Esophagus muscularis mucosa (tissue), 4 donors: ENCODE results near the gene SYTL1.

ENCODE experiments used
- EP300 ChIP-seq: sonication (generic); formaldehyde crosslinking; IDR thresholded peaks from one replicate; pipeline ENCODE4 v1.6.1; 2017; ENCODE audit warnings: antibody characterized with exemption
- POLR2A ChIP-seq: fragments of 450-650 bp; IDR thresholded peaks from one replicate; pipeline ENCODE4 v1.6.1; 2017; ENCODE audit warnings: antibody characterized with exemption, moderate library complexity, mild to moderate bottlenecking, low read depth
- POLR2AphosphoS5 ChIP-seq, 2 donors: sonication (generic); formaldehyde crosslinking; IDR thresholded peaks; one replicate each; pipeline ENCODE4 v1.6.1; 2017; ENCODE audit warnings: antibody characterized with exemption in 2 of 2
- TF ChIP-seq, protein P1 (sequence below), 3 experiments: fragments of 200-600 bp in 2 of 3; fragments of 450-650 bp in 1 of 3; sonication (generic) in 2 of 3; IDR thresholded peaks; one replicate each; pipeline ENCODE4 v1.5.1; 2017 to 2019; ENCODE audit warnings: antibody characterized with exemption in 3 of 3, mild to moderate bottlenecking in 2 of 3, moderate library complexity in 1 of 3

DNA sequence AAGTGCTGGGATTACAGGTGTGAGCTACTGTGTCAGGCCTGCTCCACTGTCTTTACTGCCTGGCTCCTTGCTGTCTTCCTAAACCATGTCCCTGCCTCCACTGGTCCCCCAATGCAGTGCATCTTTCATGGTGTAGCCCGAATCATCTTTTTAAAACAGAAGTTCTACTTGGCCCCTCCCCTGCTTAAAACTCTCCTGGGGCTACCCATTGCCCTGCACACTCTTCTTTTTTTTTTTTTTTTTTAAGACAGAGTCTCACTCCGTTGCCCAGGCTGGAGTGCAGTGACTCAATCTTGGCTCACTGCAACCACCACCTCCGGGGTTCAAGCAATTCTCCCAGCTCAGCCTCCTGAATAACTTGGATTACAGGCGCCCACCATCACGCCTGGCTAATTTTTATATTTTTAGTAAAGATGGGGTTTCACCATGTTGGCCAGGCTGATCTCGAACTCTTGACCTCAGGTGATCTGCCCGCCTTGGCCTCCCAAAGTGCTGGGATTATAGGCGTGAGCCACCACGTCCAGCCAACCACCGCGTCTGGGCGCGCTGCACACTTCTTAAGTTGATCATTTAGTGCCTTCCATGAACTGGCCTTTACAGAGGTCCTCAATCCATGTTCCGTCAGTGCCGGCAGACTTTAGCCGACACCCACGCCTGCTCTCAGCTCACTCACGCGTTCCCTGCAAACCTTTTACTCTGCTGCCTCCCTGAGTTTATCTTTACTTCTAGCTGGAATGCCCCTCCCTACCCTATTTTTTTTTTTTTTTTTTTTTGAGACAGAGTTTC lies 30.4 kb downstream of the SYTL1 start:
- TF ChIP-seq, protein P1, sequence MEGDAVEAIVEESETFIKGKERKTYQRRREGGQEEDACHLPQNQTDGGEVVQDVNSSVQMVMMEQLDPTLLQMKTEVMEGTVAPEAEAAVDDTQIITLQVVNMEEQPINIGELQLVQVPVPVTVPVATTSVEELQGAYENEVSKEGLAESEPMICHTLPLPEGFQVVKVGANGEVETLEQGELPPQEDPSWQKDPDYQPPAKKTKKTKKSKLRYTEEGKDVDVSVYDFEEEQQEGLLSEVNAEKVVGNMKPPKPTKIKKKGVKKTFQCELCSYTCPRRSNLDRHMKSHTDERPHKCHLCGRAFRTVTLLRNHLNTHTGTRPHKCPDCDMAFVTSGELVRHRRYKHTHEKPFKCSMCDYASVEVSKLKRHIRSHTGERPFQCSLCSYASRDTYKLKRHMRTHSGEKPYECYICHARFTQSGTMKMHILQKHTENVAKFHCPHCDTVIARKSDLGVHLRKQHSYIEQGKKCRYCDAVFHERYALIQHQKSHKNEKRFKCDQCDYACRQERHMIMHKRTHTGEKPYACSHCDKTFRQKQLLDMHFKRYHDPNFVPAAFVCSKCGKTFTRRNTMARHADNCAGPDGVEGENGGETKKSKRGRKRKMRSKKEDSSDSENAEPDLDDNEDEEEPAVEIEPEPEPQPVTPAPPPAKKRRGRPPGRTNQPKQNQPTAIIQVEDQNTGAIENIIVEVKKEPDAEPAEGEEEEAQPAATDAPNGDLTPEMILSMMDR (IDR thresholded peaks at IDR 0.05) = no peak
- TF ChIP-seq POLR2AphosphoS5 (IDR thresholded peaks at IDR 0.05) (no peak), EP300 (no peak), POLR2A (no peak)
